HG03159 (cell line): ENCODE data around the gene PRUNE2.
"Not testable (repeated sequence)": the region's sequence is repeated elsewhere in the genome, so short reads cannot be mapped to it uniquely, and the experiment has no call there.

Experiments
- ATAC-seq: cut with Tn5 transposase; IDR thresholded peaks from one replicate; pipeline ENCODE4 v1.9.1; 2021; ENCODE audit warnings: mild to moderate bottlenecking, moderate library complexity; ENCODE audit not compliant: unreplicated experiment

The PRUNE2 gene

GRCh38 chr9:76868897-76869296, 37.0 kb downstream of the PRUNE2 start:
- no peak for ATAC-seq

- no peak for ATAC-seq
Measured at GRCh38 chr9:76866689-76867088, 39.2 kb downstream of the PRUNE2 start.

GRCh38 chr9:76863832-76864231, 42.1 kb downstream of the PRUNE2 start:
- ATAC-seq, result no peak

GRCh38 chr9:76859860-76860259, 46.1 kb downstream of the PRUNE2 start:
- no peak for ATAC-seq

GRCh38 chr9:76858248-76858647, 47.7 kb downstream of the PRUNE2 start:
- not testable (repeated sequence) for ATAC-seq

- no peak for ATAC-seq
Measured at GRCh38 chr9:76856016-76856415, 49.9 kb downstream of the PRUNE2 start.

- ATAC-seq, result no peak
Measured at GRCh38 chr9:76855015-76855414, 50.9 kb downstream of the PRUNE2 start.

GRCh38 chr9:76852026-76852425, 53.9 kb downstream of the PRUNE2 start:
- no peak for ATAC-seq

GRCh38 chr9:76846297-76846696, 59.6 kb downstream of the PRUNE2 start:
- no peak for ATAC-seq

- ATAC-seq, result no peak
Measured at GRCh38 chr9:76845254-76845653, 60.7 kb downstream of the PRUNE2 start.

GRCh38 chr9:76835571-76836283, 70.2 kb downstream of the PRUNE2 start:
- no peak for ATAC-seq

- no peak for ATAC-seq
Measured at GRCh38 chr9:76828447-76828846, 77.5 kb downstream of the PRUNE2 start.

- no peak for ATAC-seq
Measured at GRCh38 chr9:76827296-76828080, 78.4 kb downstream of the PRUNE2 start.

GRCh38 chr9:76820431-76820830, 85.5 kb downstream of the PRUNE2 start:
- ATAC-seq, result no peak

- no peak for ATAC-seq
Measured at GRCh38 chr9:76818271-76818670, 87.6 kb downstream of the PRUNE2 start.

GRCh38 chr9:76817489-76817888, 88.4 kb downstream of the PRUNE2 start:
- no peak for ATAC-seq

- no peak for ATAC-seq
Measured at GRCh38 chr9:76812591-76812990, 93.3 kb downstream of the PRUNE2 start.

GRCh38 chr9:76810377-76810957, 95.4 kb downstream of the PRUNE2 start:
- ATAC-seq, result peak; percentile 90

GRCh38 chr9:76808636-76809035, 97.3 kb downstream of the PRUNE2 start:
- no peak for ATAC-seq

GRCh38 chr9:76803762-76804161, 102.2 kb downstream of the PRUNE2 start:
- no peak for ATAC-seq

GRCh38 chr9:76803083-76803482, 102.8 kb downstream of the PRUNE2 start:
- no peak for ATAC-seq

- ATAC-seq, result no peak
Measured at GRCh38 chr9:76800901-76801300, 105.0 kb downstream of the PRUNE2 start.
